H9 (cell line): Measurements from ENCODE around the gene SMTNL2. TPM values are rescaled to one million over a fixed set of nuclear protein-coding genes. Genes with fewer than 3 reads are reported as not detected.

Experiments used
- DNase-seq: peaks from one replicate; pipeline ENCODE4 v3.0.0-alpha.2; 2017
- H2AFZ ChIP-seq: one replicate; pipeline ENCODE4 v1.6.1; 2013; ENCODE audit warnings: mild to moderate bottlenecking, low read length, control low read depth, moderate library complexity
- H2AK5ac ChIP-seq: 2 replicates; pipeline ENCODE4 v1.6.1; 2013; ENCODE audit warnings: low read length, control low read depth, mixed read lengths; ENCODE audit not compliant: insufficient read length
- H2BK120ac ChIP-seq: one replicate; pipeline ENCODE4 v1.6.1; 2013; ENCODE audit warnings: low read depth, mild to moderate bottlenecking, low read length, control low read depth, inconsistent platforms; ENCODE audit not compliant: poor library complexity, severe bottlenecking
- H2BK12ac ChIP-seq: 2 replicates; pipeline ENCODE4 v1.6.1; 2013; ENCODE audit warnings: low read length, control low read depth, mixed read lengths, low read depth; ENCODE audit not compliant: insufficient read length
- H2BK15ac ChIP-seq: 2 replicates; pipeline ENCODE4 v1.6.1; 2013; ENCODE audit warnings: low read depth, low read length, control low read depth
- H2BK20ac ChIP-seq: one replicate; pipeline ENCODE4 v1.6.1; 2013; ENCODE audit warnings: low read depth, mild to moderate bottlenecking, low read length, control low read depth, inconsistent platforms; ENCODE audit not compliant: poor library complexity, severe bottlenecking
- H2BK5ac ChIP-seq: 2 replicates; pipeline ENCODE4 v1.6.1; 2013; ENCODE audit warnings: low read length, control low read depth, mixed read lengths; ENCODE audit not compliant: insufficient read length
- H3K14ac ChIP-seq: 2 replicates; pipeline ENCODE4 v1.6.1; 2013; ENCODE audit warnings: low read length, control low read depth; ENCODE audit not compliant: insufficient read depth
- H3K18ac ChIP-seq: 2 replicates; pipeline ENCODE4 v1.6.1; 2013; ENCODE audit warnings: low read depth, mild to moderate bottlenecking, mixed read lengths, low read length, control low read depth; ENCODE audit not compliant: insufficient read length
- H3K23ac ChIP-seq: 2 replicates; pipeline ENCODE4 v1.6.1; 2013; ENCODE audit warnings: low read length, control low read depth, mixed read lengths, low read depth; ENCODE audit not compliant: insufficient read length
- H3K23me2 ChIP-seq: 2 replicates; pipeline ENCODE4 v1.6.1; 2013; ENCODE audit warnings: low read depth, mild to moderate bottlenecking, mixed read lengths, low read length, control low read depth; ENCODE audit not compliant: insufficient read length, poor library complexity, severe bottlenecking
- H3K27ac ChIP-seq: 2 replicates; pipeline ENCODE4 v1.5.1; 2013; ENCODE audit warnings: low read length, control low read depth, mixed read lengths, low read depth; ENCODE audit not compliant: insufficient read length
- H3K27me3 ChIP-seq: 2 replicates; pipeline ENCODE4 v1.6.1; 2013; ENCODE audit warnings: low read length, control low read depth, inconsistent platforms; ENCODE audit not compliant: insufficient read depth
- H3K4ac ChIP-seq: 2 replicates; pipeline ENCODE4 v1.6.1; 2013; ENCODE audit warnings: low read depth, mild to moderate bottlenecking, control low read depth, inconsistent platforms, low read length, moderate library complexity
- H3K4me1 ChIP-seq: 2 replicates; pipeline ENCODE4 v1.6.1; 2013; ENCODE audit warnings: low read length, control low read depth, inconsistent platforms; ENCODE audit not compliant: insufficient read depth
- H3K4me2 ChIP-seq: 2 replicates; pipeline ENCODE4 v1.6.1; 2013; ENCODE audit warnings: low read length, control low read depth, mixed read lengths; ENCODE audit not compliant: insufficient read length, insufficient read depth
- H3K56ac ChIP-seq: 2 replicates; pipeline ENCODE4 v1.6.1; 2013; ENCODE audit warnings: low read depth, mild to moderate bottlenecking, mixed read lengths, low read length, control low read depth; ENCODE audit not compliant: insufficient read length
- H3K79me1 ChIP-seq: 2 replicates; pipeline ENCODE4 v1.6.1; 2013; ENCODE audit warnings: low read depth, mild to moderate bottlenecking, moderate library complexity, low read length, control low read depth, inconsistent platforms; ENCODE audit not compliant: insufficient read depth, poor library complexity, severe bottlenecking
- H3K79me2 ChIP-seq: 2 replicates; pipeline ENCODE4 v1.6.1; 2013; ENCODE audit warnings: low read length, control low read depth, inconsistent platforms; ENCODE audit not compliant: insufficient read depth
- H3K9ac ChIP-seq: 2 replicates; pipeline ENCODE4 v1.6.1; 2013; ENCODE audit warnings: low read length, control low read depth, mixed read lengths; ENCODE audit not compliant: insufficient read length; ENCODE audit errors: extremely low read depth
- H3K9me3 ChIP-seq: one replicate; pipeline ENCODE4 v1.6.1; 2013; ENCODE audit warnings: low read depth, low read length, inconsistent platforms; ENCODE audit not compliant: control insufficient read depth
- H3T11ph ChIP-seq: one replicate; pipeline ENCODE4 v1.6.1; 2013; ENCODE audit warnings: mild to moderate bottlenecking, low read length, control low read depth, inconsistent platforms
- H4K20me1 ChIP-seq: one replicate; pipeline ENCODE4 v1.6.1; 2013; ENCODE audit not compliant: control insufficient read depth, insufficient read length, insufficient read depth
- H4K5ac ChIP-seq: 2 replicates; pipeline ENCODE4 v1.6.1; 2013; ENCODE audit warnings: low read depth, mild to moderate bottlenecking, mixed read lengths, low read length, control low read depth; ENCODE audit not compliant: insufficient read length
- H4K8ac ChIP-seq: replicated peaks from 2 replicates; pipeline ENCODE4 v1.6.1; 2013; ENCODE audit warnings: low read length, control low read depth, mixed read lengths, low read depth; ENCODE audit not compliant: insufficient read length
- H4K91ac ChIP-seq: 2 replicates; pipeline ENCODE4 v1.6.1; 2013; ENCODE audit warnings: low read depth, mild to moderate bottlenecking, moderate library complexity, mixed read lengths, low read length, control low read depth; ENCODE audit not compliant: insufficient read length
- H3K27ac Mint-ChIP-seq, 3 experiments: 2 replicates in 2 of 3; 3 replicates in 1 of 3; pipeline ENCODE4 v1.8.0; 2020 to 2021; ENCODE audit warnings: mixed read lengths in 3 of 3, mild to moderate bottlenecking in 1 of 3, moderate library complexity in 1 of 3
- H3K27me3 Mint-ChIP-seq: 2 replicates; pipeline ENCODE4 v1.8.0; 2021; ENCODE audit warnings: low read depth, mild to moderate bottlenecking, moderate library complexity, mixed read lengths
- H3K36me3 Mint-ChIP-seq, 3 experiments: 2 replicates in 2 of 3; 3 replicates in 1 of 3; pipeline ENCODE4 v1.8.0; 2020 to 2021; ENCODE audit warnings: low read depth in 3 of 3, mixed read lengths in 3 of 3; ENCODE audit not compliant: insufficient read depth in 1 of 3
- H3K4me1 Mint-ChIP-seq, 2 experiments: 2 replicates each; pipeline ENCODE4 v1.8.0; 2020; ENCODE audit warnings: mixed read lengths in 2 of 2
- H3K4me3 Mint-ChIP-seq, 2 experiments: 2 replicates in 1 of 2; 3 replicates in 1 of 2; pipeline ENCODE4 v1.8.0; 2020 to 2021; ENCODE audit warnings: mild to moderate bottlenecking in 2 of 2, mixed read lengths in 2 of 2, moderate library complexity in 1 of 2
- H3K9me3 Mint-ChIP-seq, 2 experiments: 2 replicates in 1 of 2; 3 replicates in 1 of 2; pipeline ENCODE4 v1.8.0; 2020; ENCODE audit warnings: mild to moderate bottlenecking in 2 of 2, mixed read lengths in 2 of 2, moderate library complexity in 1 of 2
- WGBS: extraction: QIAGEN DNeasy Blood & Tissue Kit; methylation state at CpG from one replicate; pipeline ENCODE4 v1.1.7; 2013; ENCODE audit warnings: missing lambda C conversion rate, low lambda C conversion rate, mixed read lengths; ENCODE audit not compliant: insufficient read length; ENCODE audit errors: extremely low coverage; 5-methylcytosine and 5-hydroxymethylcytosine counted together
- total RNA-seq: library from RNA; stranded (reverse); gene quantifications from 2 replicates; pipeline ENCODE4 v1.2.1, GENCODE V29; 2021
- TF ChIP-seq, protein P1 (sequence below): fragments of 200-600 bp; sonication (generic); conservative IDR thresholded peaks from 3 replicates; pipeline ENCODE4 v1.8.0; 2021; ENCODE audit warnings: antibody characterized with exemption, mild to moderate bottlenecking

SMTNL2 gene
- total RNA-seq, 1 experiment from 2014 or later: 0.77 TPM

DNA sequence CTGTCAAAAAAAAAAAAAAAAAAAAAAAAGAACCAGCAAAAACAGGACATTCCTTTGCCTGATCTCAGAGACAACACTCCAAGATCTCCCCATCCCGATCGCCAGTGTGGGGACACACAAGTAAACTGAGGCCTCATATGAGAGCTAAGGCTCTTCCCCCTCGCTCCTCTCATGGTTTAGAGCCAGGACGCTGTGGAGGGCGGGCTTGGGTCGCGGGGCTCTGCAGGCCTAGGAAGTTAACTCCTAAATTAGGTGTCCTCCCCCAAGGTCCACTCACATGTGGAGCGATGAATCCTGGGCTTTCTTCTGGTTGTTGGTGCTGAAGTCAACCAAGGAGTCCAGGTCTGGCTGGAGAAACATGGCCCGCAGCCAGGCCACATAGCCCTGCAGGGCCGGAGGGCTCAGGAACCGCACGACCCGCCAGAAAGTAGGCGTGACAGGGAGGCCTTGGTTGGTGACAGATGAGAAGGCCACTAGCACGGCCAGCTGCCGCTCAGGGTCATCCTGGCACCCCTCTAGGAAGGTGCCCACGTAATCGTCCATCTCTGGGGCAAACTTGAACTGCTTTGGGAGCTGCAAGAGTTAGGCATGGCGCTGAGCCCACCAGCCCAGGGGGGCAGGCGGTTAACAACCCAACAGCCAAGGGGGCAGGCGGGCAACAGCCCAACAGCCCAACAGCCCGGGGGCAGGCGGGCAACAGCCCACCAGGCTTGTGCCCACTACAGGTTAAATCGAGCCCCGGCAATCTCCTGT is 34.4 kb upstream of the SMTNL2 start:
- Histone ChIP-seq H3K79me2 (peaks cover 9% of the 10 kb centered on the region; the same call in 1 of the 2 replicates), H3K23me2 (peaks cover 10% of the 10 kb centered on the region), H3K4me1 (no peaks in the 10 kb centered on the region), H4K8ac (no peak overlapping the region), H3T11ph (no peak overlapping the region), H4K91ac (no peak overlapping the region), H2BK120ac (no peak overlapping the region), H2BK12ac (no peak overlapping the region), H4K20me1 (peaks cover 3% of the 10 kb centered on the region), H3K4me2 (no peak overlapping the region), H2BK15ac (no peak overlapping the region), H3K18ac (no peak overlapping the region), H3K4ac (no peak overlapping the region), H4K5ac (no peak overlapping the region), H3K9ac (no peak overlapping the region), H2BK5ac (no peak overlapping the region), H2BK20ac (no peak overlapping the region), H3K27me3 (no peaks in the 10 kb centered on the region), H3K23ac (no peak overlapping the region), H3K27ac (no peak overlapping the region), H3K79me1 (no peaks in the 10 kb centered on the region), H3K14ac (no peak overlapping the region), H3K9me3 (no peaks in the 10 kb centered on the region), H3K56ac (no peak overlapping the region), H2AK5ac (no peak overlapping the region), H2AFZ (no peak overlapping the region)
- Mint-ChIP-seq H3K27me3 (no peaks in the 10 kb centered on the region), H3K36me3 (peaks cover 46 to 92% (median 74%) of the 10 kb centered on the region in 3 experiments), H3K27ac (no peak overlapping the region), H3K9me3 (no peaks in the 10 kb centered on the region), H3K4me3 (no peak overlapping the region), H3K4me1 (peaks cover 9 to 14% of the 10 kb centered on the region in 2 experiments)
- TF ChIP-seq, protein P1, sequence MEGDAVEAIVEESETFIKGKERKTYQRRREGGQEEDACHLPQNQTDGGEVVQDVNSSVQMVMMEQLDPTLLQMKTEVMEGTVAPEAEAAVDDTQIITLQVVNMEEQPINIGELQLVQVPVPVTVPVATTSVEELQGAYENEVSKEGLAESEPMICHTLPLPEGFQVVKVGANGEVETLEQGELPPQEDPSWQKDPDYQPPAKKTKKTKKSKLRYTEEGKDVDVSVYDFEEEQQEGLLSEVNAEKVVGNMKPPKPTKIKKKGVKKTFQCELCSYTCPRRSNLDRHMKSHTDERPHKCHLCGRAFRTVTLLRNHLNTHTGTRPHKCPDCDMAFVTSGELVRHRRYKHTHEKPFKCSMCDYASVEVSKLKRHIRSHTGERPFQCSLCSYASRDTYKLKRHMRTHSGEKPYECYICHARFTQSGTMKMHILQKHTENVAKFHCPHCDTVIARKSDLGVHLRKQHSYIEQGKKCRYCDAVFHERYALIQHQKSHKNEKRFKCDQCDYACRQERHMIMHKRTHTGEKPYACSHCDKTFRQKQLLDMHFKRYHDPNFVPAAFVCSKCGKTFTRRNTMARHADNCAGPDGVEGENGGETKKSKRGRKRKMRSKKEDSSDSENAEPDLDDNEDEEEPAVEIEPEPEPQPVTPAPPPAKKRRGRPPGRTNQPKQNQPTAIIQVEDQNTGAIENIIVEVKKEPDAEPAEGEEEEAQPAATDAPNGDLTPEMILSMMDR: no peak
- WGBS: no CpG with 5 or more reads among the region's 25 CpGs
- no peak for DNase-seq
